Measurements from ENCODE around the gene TBXA2R.

- no peak for TF ChIP-seq PRRX2 (CRISPR knock-in tag; IDR thresholded peaks at IDR 0.05)
- no peak for TF ChIP-seq ZNF396 (CRISPR knock-in tag; IDR thresholded peaks at IDR 0.05; ENCODE audit: borderline replicate concordance)
- TF ChIP-seq ATF1 (CRISPR knock-in tag; IDR thresholded peaks at IDR 0.05): no peak
- no peak for TF ChIP-seq IRF2 (CRISPR knock-in tag; IDR thresholded peaks at IDR 0.05; ENCODE audit: borderline replicate concordance, low read depth)
- TF ChIP-seq, protein P1, sequence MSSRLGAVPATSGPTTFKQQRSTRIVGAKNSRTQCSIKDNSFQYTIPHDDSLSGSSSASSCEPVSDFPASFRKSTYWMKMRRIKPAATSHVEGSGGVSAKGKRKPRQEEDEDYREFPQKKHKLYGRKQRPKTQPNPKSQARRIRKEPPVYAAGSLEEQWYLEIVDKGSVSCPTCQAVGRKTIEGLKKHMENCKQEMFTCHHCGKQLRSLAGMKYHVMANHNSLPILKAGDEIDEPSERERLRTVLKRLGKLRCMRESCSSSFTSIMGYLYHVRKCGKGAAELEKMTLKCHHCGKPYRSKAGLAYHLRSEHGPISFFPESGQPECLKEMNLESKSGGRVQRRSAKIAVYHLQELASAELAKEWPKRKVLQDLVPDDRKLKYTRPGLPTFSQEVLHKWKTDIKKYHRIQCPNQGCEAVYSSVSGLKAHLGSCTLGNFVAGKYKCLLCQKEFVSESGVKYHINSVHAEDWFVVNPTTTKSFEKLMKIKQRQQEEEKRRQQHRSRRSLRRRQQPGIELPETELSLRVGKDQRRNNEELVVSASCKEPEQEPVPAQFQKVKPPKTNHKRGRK (CRISPR knock-in tag; IDR thresholded peaks at IDR 0.05; ENCODE audit: borderline replicate concordance): no peak
- TF ChIP-seq ETV6 (CRISPR knock-in tag; IDR thresholded peaks at IDR 0.05): no peak
- TF ChIP-seq RELA (CRISPR knock-in tag; IDR thresholded peaks at IDR 0.05; ENCODE audit: borderline replicate concordance): no peak
- TF ChIP-seq, protein P2, sequence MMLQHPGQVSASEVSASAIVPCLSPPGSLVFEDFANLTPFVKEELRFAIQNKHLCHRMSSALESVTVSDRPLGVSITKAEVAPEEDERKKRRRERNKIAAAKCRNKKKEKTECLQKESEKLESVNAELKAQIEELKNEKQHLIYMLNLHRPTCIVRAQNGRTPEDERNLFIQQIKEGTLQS (CRISPR knock-in tag; conservative IDR thresholded peaks at IDR 0.05): no peak
- TF ChIP-seq, protein P3, sequence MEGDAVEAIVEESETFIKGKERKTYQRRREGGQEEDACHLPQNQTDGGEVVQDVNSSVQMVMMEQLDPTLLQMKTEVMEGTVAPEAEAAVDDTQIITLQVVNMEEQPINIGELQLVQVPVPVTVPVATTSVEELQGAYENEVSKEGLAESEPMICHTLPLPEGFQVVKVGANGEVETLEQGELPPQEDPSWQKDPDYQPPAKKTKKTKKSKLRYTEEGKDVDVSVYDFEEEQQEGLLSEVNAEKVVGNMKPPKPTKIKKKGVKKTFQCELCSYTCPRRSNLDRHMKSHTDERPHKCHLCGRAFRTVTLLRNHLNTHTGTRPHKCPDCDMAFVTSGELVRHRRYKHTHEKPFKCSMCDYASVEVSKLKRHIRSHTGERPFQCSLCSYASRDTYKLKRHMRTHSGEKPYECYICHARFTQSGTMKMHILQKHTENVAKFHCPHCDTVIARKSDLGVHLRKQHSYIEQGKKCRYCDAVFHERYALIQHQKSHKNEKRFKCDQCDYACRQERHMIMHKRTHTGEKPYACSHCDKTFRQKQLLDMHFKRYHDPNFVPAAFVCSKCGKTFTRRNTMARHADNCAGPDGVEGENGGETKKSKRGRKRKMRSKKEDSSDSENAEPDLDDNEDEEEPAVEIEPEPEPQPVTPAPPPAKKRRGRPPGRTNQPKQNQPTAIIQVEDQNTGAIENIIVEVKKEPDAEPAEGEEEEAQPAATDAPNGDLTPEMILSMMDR (IDR thresholded peaks at IDR 0.05): no peak
- TF ChIP-seq CREB1 (CRISPR knock-in tag; IDR thresholded peaks at IDR 0.05): no peak
- no peak for TF ChIP-seq SP1 (CRISPR knock-in tag; conservative IDR thresholded peaks at IDR 0.05)
- TF ChIP-seq, protein P4, sequence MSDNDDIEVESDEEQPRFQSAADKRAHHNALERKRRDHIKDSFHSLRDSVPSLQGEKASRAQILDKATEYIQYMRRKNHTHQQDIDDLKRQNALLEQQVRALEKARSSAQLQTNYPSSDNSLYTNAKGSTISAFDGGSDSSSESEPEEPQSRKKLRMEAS (CRISPR knock-in tag; IDR thresholded peaks at IDR 0.05): no peak
- TF ChIP-seq NFYB (CRISPR knock-in tag; conservative IDR thresholded peaks at IDR 0.05; ENCODE audit: low read depth): no peak
- TF ChIP-seq, protein P5, sequence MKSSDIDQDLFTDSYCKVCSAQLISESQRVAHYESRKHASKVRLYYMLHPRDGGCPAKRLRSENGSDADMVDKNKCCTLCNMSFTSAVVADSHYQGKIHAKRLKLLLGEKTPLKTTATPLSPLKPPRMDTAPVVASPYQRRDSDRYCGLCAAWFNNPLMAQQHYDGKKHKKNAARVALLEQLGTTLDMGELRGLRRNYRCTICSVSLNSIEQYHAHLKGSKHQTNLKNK (CRISPR knock-in tag; IDR thresholded peaks at IDR 0.05): no peak
Measured at GRCh38 chr19:3605361-3605760, 1.3 kb downstream of the TBXA2R start.
